GM06990 (cell line): Measurements from ENCODE around the gene ZMAT5.

Experiments used
- DNase-seq: peaks from one replicate; pipeline ENCODE4 v3.0.0-alpha.2; 2011; ENCODE audit not compliant: insufficient read length; ENCODE audit errors: extremely low read depth
- H3K27me3 ChIP-seq: replicated peaks from 2 replicates; pipeline ENCODE4 v1.6.0; 2011; ENCODE audit warnings: low read length; ENCODE audit not compliant: control insufficient read depth, insufficient read depth
- H3K36me3 ChIP-seq: 2 replicates; pipeline ENCODE4 v1.5.1; 2011; ENCODE audit warnings: low read length; ENCODE audit not compliant: control insufficient read depth, insufficient read depth
- H3K4me3 ChIP-seq: replicated peaks from 2 replicates; pipeline ENCODE4 v1.5.1; 2011; ENCODE audit warnings: low read depth, mild to moderate bottlenecking, control low read depth, low read length
- CTCF ChIP-seq: IDR thresholded peaks from 2 replicates; pipeline ENCODE4 v1.5.1; 2011; ENCODE audit warnings: low read length, control low read depth, mild to moderate bottlenecking, inconsistent platforms; ENCODE audit not compliant: insufficient read depth, poor library complexity, severe bottlenecking

ZMAT5 gene

GRCh38 chr22:29803190-29803589, 36.4 kb upstream of the ZMAT5 start:
- no peak for TF ChIP-seq CTCF
- no peak for DNase-seq
- Histone ChIP-seq H3K36me3 (peaks cover 50% of the 10 kb centered on the region), H3K4me3 (no peak overlapping the region), H3K27me3 (no peaks in the 10 kb centered on the region)

- H3K4me3 ChIP-seq = no peak overlapping the region
- DNase-seq = no peak
- no peak for TF ChIP-seq CTCF
- peaks cover 47% of the 10 kb centered on the region for H3K36me3 ChIP-seq
- no peaks in the 10 kb centered on the region for H3K27me3 ChIP-seq
These were observed 35.0 kb upstream of the ZMAT5 start for GRCh38 chr22:29801796-29802195.

GRCh38 chr22:29801153-29801552, 34.3 kb upstream of the ZMAT5 start:
- no peak for DNase-seq
- peaks cover 47% of the 10 kb centered on the region for H3K36me3 ChIP-seq
- no peak overlapping the region for H3K4me3 ChIP-seq
- H3K27me3 ChIP-seq = no peaks in the 10 kb centered on the region
- no peak for TF ChIP-seq CTCF

- Histone ChIP-seq H3K36me3 (peaks cover 37% of the 10 kb centered on the region), H3K4me3 (no peak overlapping the region), H3K27me3 (no peaks in the 10 kb centered on the region)
- no peak for TF ChIP-seq CTCF
- no peak for DNase-seq
These were observed 32.4 kb upstream of the ZMAT5 start for GRCh38 chr22:29799217-29799680.

- no peak for DNase-seq
- peaks cover 32% of the 10 kb centered on the region for H3K36me3 ChIP-seq
- no peak for TF ChIP-seq CTCF
- no peaks in the 10 kb centered on the region for H3K27me3 ChIP-seq
- no peak overlapping the region for H3K4me3 ChIP-seq
These were observed 32.0 kb upstream of the ZMAT5 start for GRCh38 chr22:29798801-29799200.

GRCh38 chr22:29798318-29798717, 31.5 kb upstream of the ZMAT5 start:
- no peak for DNase-seq
- Histone ChIP-seq H3K4me3 (no peak overlapping the region), H3K27me3 (no peaks in the 10 kb centered on the region), H3K36me3 (peaks cover 33% of the 10 kb centered on the region)
- TF ChIP-seq CTCF = no peak
